NB4 (cell line): Measurements from ENCODE around the gene ARID1B.

Source experiments
- CTCF ChIP-seq: IDR thresholded peaks from one replicate; pipeline ENCODE4 v1.5.1; 2012; ENCODE audit warnings: low read depth, low read length
- POLR2A ChIP-seq: IDR thresholded peaks from 2 replicates; pipeline ENCODE4 v1.6.1; 2011; ENCODE audit warnings: mild to moderate bottlenecking; ENCODE audit not compliant: insufficient read length; ENCODE audit errors: extremely low read depth

GRCh38 chr6:157089258-157089657 is 312.1 kb downstream of the ARID1B start:
- TF ChIP-seq CTCF = no peak
- TF ChIP-seq POLR2A = no peak
